OCI-LY3 (cell line): ENCODE measurements around the gene IQCH.

Source experiments
- H2AFZ ChIP-seq: fragments of 200-600, 300-600 bp; shearing (Covaris generic); 2 replicates; pipeline ENCODE4 v1.6.0; 2014; ENCODE audit warnings: antibody characterized with exemption, low read depth, low read length
- H3K27ac ChIP-seq: fragments of 200-600, 300-600 bp; sonication (generic); 2 replicates; pipeline ENCODE4 v1.5.1; 2014; ENCODE audit warnings: mild to moderate bottlenecking, low read length, moderate library complexity, mixed read lengths
- H3K27me3 ChIP-seq: fragments of 200-600, 300-600 bp; sonication (generic); 2 replicates; pipeline ENCODE4 v1.6.1; 2014; ENCODE audit warnings: low read depth, low read length, mixed read lengths
- H3K36me3 ChIP-seq: fragments of 200-600, 300-600 bp; sonication (generic); replicated peaks from 2 replicates; pipeline ENCODE3; 2014; ENCODE audit warnings: low read depth, low read length, mixed read lengths
- H3K4me1 ChIP-seq: fragments of 300-600, 200-600 bp; sonication (generic); 2 replicates; pipeline ENCODE4 v1.6.1; 2014; ENCODE audit warnings: low read length, mixed read lengths
- H3K4me2 ChIP-seq: fragments of 200-600, 300-600 bp; sonication (generic); 2 replicates; pipeline ENCODE4 v1.6.1; 2014; ENCODE audit warnings: low read length, mixed read lengths
- H3K4me3 ChIP-seq: fragments of 300-600, 200-600 bp; sonication (generic); 2 replicates; pipeline ENCODE4 v1.5.1; 2014; ENCODE audit warnings: antibody characterized with exemption, mild to moderate bottlenecking, low read length, moderate library complexity
- H3K79me2 ChIP-seq: fragments of 300-600, 200-600 bp; shearing (Covaris generic); 2 replicates; pipeline ENCODE4 v1.6.1; 2014; ENCODE audit warnings: mild to moderate bottlenecking, low read length, mixed read lengths
- H3K9ac ChIP-seq: fragments of 300-600, 200-600 bp; shearing (Covaris generic); 2 replicates; pipeline ENCODE4 v1.6.0; 2014; ENCODE audit warnings: mild to moderate bottlenecking, low read length, moderate library complexity
- H3K9me3 ChIP-seq: fragments of 200-600, 300-600 bp; shearing (Covaris generic); 2 replicates; pipeline ENCODE4 v1.6.1; 2014; ENCODE audit warnings: low read length, mixed read lengths; ENCODE audit not compliant: insufficient read depth
- H4K20me1 ChIP-seq: fragments of 200-600, 300-600 bp; sonication (generic); 2 replicates; pipeline ENCODE4 v1.6.1; 2016; ENCODE audit warnings: low read length, mixed read lengths; ENCODE audit not compliant: insufficient read depth
- EZH2phosphoT487 ChIP-seq: fragments of 200-600 bp; shearing (Covaris generic); IDR thresholded peaks from 2 replicates; pipeline ENCODE4 v1.6.1; 2018; ENCODE audit warnings: antibody characterized with exemption, mixed run types, low read depth
- TF ChIP-seq, protein P1 (sequence below): fragments of 200-600, 300-600 bp; sonication (generic); IDR thresholded peaks from 2 replicates; pipeline ENCODE4 v1.5.1; 2014; ENCODE audit warnings: antibody characterized with exemption, low read length, low read depth

Gene IQCH

DNA sequence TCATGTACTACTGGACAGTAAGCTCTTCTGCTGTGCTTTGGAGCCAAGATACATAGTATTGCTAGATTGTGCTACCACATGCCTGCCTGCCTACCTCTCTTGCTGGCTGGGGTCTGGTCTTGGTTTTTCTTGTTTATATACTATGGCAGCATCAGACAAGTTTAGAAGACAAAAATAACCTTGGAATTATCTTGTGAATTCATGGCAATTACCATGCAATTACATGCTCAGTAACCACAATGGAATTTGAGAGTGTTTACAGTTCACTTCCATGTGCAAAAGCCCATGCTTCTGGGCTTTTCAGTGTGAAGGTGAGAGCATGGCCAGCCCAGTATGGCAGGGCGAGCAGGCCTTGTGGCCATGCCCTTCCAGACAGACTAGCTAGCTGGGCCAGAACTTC lies 218.4 kb downstream of the IQCH start:
- Histone ChIP-seq H4K20me1 (no peaks in the 10 kb centered on the region), H3K9me3 (no peaks in the 10 kb centered on the region), H3K4me1 (no peaks in the 10 kb centered on the region), H3K36me3 (no peaks in the 10 kb centered on the region), H3K27ac (no peak overlapping the region), H3K9ac (no peak overlapping the region), H3K79me2 (no peaks in the 10 kb centered on the region), H3K4me2 (no peak overlapping the region), H3K4me3 (no peak overlapping the region), H2AFZ (no peak overlapping the region), H3K27me3 (no peaks in the 10 kb centered on the region)
- no peak for TF ChIP-seq EZH2phosphoT487
- TF ChIP-seq, protein P1, sequence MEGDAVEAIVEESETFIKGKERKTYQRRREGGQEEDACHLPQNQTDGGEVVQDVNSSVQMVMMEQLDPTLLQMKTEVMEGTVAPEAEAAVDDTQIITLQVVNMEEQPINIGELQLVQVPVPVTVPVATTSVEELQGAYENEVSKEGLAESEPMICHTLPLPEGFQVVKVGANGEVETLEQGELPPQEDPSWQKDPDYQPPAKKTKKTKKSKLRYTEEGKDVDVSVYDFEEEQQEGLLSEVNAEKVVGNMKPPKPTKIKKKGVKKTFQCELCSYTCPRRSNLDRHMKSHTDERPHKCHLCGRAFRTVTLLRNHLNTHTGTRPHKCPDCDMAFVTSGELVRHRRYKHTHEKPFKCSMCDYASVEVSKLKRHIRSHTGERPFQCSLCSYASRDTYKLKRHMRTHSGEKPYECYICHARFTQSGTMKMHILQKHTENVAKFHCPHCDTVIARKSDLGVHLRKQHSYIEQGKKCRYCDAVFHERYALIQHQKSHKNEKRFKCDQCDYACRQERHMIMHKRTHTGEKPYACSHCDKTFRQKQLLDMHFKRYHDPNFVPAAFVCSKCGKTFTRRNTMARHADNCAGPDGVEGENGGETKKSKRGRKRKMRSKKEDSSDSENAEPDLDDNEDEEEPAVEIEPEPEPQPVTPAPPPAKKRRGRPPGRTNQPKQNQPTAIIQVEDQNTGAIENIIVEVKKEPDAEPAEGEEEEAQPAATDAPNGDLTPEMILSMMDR, result no peak

DNA sequence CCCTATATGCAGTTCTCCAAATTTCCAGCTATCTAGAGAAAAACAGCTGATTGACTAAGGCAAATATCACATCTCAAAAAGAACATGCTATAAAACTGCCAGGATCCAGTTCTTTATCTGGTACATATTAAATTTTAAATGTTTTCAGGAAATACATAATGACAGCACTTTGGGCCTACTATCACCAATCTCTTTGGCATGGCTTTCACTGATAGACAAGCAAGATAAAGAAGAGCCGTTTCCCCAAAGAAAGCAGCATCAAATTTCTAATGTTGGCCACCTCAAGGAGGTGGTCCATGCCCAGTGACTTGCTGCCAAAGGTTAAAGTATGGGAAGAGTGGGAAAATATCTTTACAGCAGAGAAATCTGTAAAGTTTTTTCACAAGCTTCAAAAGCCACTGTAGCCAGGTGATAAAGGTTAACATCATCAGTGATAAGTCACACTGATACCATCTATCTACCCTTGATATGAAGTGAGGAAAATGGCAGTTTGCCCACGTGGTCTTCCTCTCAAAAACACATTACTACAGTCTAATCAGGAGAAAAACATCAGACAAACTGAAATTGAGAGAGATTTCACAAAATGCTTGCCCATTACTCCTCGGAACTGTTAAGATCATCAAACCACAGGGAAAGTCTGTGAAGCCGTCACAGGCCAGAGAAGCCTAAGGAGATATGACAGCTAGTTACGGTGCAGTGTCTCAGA lies 220.0 kb downstream of the IQCH start:
- H3K79me2 ChIP-seq, result no peaks in the 10 kb centered on the region
- no peak overlapping the region for H2AFZ ChIP-seq
- H3K9ac ChIP-seq, result no peak overlapping the region
- H3K4me1 ChIP-seq, result no peaks in the 10 kb centered on the region
- H3K4me2 ChIP-seq, result no peak overlapping the region
- H4K20me1 ChIP-seq, result no peaks in the 10 kb centered on the region
- no peak overlapping the region for H3K4me3 ChIP-seq
- H3K9me3 ChIP-seq, result no peaks in the 10 kb centered on the region
- TF ChIP-seq EZH2phosphoT487, result no peak
- TF ChIP-seq, protein P1, result no peak
- H3K27me3 ChIP-seq, result no peaks in the 10 kb centered on the region
- no peaks in the 10 kb centered on the region for H3K36me3 ChIP-seq
- no peak overlapping the region for H3K27ac ChIP-seq

DNA sequence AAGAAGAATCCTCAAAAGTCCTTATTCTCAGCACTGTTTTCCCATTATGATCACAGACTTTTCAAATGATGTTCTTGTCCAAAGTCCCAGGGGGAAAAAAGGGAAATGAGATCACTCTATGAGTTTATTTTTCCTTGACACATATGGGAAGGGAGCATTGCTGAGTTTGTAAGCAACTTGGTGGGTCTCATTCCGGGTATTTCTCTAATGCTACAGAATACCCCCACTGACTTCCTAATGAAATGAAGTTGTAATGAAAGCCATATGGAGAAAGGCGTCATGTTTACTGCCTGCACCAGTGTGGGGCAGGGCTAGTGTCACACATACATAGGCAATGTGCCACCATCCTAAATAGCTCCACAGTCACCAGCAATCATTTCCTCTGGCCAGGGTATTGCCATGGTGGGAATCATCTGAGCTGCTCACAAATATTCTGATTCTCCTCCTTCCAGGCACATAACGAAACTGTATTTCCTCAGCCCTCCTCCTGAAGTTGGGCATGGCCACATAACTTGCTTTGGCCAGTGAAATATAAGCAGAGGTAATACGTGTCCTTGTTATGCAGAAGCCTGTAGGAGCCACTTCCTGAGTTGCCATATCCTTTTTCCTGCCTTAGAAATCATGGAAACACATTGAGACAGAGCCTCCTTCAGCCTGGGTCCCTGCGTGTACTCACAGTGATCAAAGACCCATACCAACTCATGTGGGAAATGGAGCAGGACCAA lies 225.4 kb downstream of the IQCH start:
- H3K9me3 ChIP-seq, result no peaks in the 10 kb centered on the region
- H3K27me3 ChIP-seq, result no peaks in the 10 kb centered on the region
- H4K20me1 ChIP-seq, result no peaks in the 10 kb centered on the region
- H3K4me2 ChIP-seq, result no peak overlapping the region
- no peaks in the 10 kb centered on the region for H3K4me1 ChIP-seq
- H3K4me3 ChIP-seq, result no peak overlapping the region
- H2AFZ ChIP-seq, result no peak overlapping the region
- TF ChIP-seq, protein P1, result no peak
- TF ChIP-seq EZH2phosphoT487, result no peak
- H3K36me3 ChIP-seq, result no peaks in the 10 kb centered on the region
- H3K9ac ChIP-seq, result no peak overlapping the region
- H3K27ac ChIP-seq, result no peak overlapping the region
- no peaks in the 10 kb centered on the region for H3K79me2 ChIP-seq

DNA sequence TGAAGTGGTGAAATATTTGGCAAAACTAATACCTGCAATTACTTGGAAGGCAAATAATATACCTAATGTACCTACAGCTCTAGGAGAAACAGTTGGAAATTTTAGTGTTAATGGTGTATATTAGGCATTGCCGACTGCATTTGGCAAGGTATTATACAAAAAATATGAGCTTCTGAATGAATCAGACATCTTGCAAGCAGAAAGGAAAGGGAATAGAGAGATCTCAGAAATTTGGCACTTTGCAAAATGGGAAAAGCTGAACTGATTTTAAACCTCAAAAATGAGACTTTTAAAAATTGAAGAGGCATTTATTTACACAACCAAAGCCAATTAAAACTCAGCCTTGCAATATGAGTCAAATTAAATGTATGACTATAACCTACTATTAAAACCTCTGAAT lies 226.2 kb downstream of the IQCH start:
- TF ChIP-seq, protein P1, result no peak
- no peak for TF ChIP-seq EZH2phosphoT487
- no peak overlapping the region for H3K27ac ChIP-seq
- no peak overlapping the region for H3K4me2 ChIP-seq

More for the DNA sequence above, 226.2 kb downstream of the IQCH start:
- H3K4me1 ChIP-seq, result no peaks in the 10 kb centered on the region
- H3K4me3 ChIP-seq, result no peak overlapping the region
- H2AFZ ChIP-seq, result no peak overlapping the region
- H3K9ac ChIP-seq, result no peak overlapping the region
- no peaks in the 10 kb centered on the region for H4K20me1 ChIP-seq
- no peaks in the 10 kb centered on the region for H3K27me3 ChIP-seq
- H3K9me3 ChIP-seq, result no peaks in the 10 kb centered on the region
- no peaks in the 10 kb centered on the region for H3K79me2 ChIP-seq
- H3K36me3 ChIP-seq, result no peaks in the 10 kb centered on the region
